Measurements from ENCODE around the gene NAV2. TPM values are rescaled to one million over a fixed set of nuclear protein-coding genes. Genes with fewer than 3 reads are reported as not detected.

Gene NAV2
- total RNA-seq, 1 experiment from 2014 or later = 63.5 TPM

- H3K36me3 Mint-ChIP-seq (ENCODE audit: insufficient read depth, unreplicated experiment) = no peaks in the 10 kb centered on the region
- H3K36me3 ChIP-seq (ENCODE audit: control insufficient read depth, insufficient read depth, low read length) = no peaks in the 10 kb centered on the region
- H3K4me1 Mint-ChIP-seq (ENCODE audit: low read depth, unreplicated experiment) = no peaks in the 10 kb centered on the region
- H3K4me3 ChIP-seq (ENCODE audit: low read depth, low read length) = no peak overlapping the region
- no peak overlapping the region for H3K27ac Mint-ChIP-seq (ENCODE audit: unreplicated experiment)
- intact Hi-C loops (cut with micrococcal nuclease; ENCODE audit: unreplicated experiment) = no loop called here
- H3K27me3 Mint-ChIP-seq (ENCODE audit: insufficient read depth, unreplicated experiment) = peaks cover 4% of the 10 kb centered on the region
- H3K4me1 ChIP-seq = peaks cover 14% of the 10 kb centered on the region
- H3K9me3 ChIP-seq = no peaks in the 10 kb centered on the region
- DNase-seq = no peak
- no peak for TF ChIP-seq CTCF (IDR thresholded peaks at IDR 0.05; ENCODE audit: insufficient read depth in 1 of 2, low read depth in 1 of 2, low read length in 1 of 2, severe bottlenecking in 1 of 2, unreplicated experiment in 1 of 2)
- no peaks in the 10 kb centered on the region for H3K9me3 Mint-ChIP-seq (ENCODE audit: unreplicated experiment)
- ChIA-PET POLR2A (interaction anchor here (0.6 kb wide), 1 partner anchor 8 kb away, joined by 5 read pairs; no protein-coding TSS in a partner anchor), CTCF (no interaction called here)
- no peak overlapping the region for H3K4me3 Mint-ChIP-seq (ENCODE audit: unreplicated experiment)
- no peaks in the 10 kb centered on the region for H3K27me3 ChIP-seq (replicated peaks; ENCODE audit: control insufficient read depth, insufficient read depth, low read length)
- no TSS peak for BruUV-seq (replicated peaks)
Measured at GRCh38 chr11:19768815-19769214, 56.2 kb downstream of the NAV2 start.

DNA sequence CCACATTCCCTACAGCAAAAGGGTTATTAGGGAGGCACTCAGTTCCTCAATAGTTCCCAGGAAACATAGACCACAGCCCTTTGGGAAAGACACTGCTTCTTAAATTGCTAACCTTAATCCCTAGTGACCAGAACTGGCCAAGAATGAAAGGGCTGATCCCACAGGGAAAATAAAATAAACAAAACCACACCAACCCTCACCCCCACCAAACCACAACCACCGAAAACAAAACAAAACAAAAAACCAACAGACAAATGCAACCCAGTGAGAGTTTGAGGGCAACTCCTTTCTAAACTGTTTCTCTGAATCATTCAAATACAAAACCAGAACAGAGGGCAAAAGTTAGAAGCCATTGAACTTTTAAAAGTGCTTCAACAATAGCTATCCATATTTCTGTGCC is 57.2 kb downstream of the NAV2 start:
- H3K27me3 Mint-ChIP-seq (ENCODE audit: insufficient read depth, unreplicated experiment) = peaks cover 4% of the 10 kb centered on the region
- no TSS peak for BruUV-seq (replicated peaks)
- CTCF ChIA-PET = no interaction called here

DNA sequence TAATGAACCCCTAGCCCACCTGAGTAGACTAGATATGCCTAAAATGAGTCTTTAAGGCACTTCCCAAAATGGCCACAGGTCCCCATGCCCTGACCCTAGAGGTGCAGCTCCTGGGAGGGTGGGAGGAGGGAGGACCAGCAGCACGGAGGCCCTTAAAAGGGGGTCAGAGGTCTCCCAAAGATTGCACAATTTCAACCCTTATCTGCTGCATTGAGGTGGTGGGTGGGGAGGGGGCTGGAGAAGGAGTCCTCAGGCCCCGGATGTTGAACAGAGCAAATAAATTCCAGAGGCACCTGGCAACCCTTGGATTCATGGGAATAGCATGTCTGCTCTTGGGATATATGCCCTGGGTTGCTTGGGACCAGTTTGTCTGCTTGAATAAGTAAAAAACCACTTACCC is 57.6 kb downstream of the NAV2 start:
- Mint-ChIP-seq H3K27me3 (ENCODE audit: insufficient read depth, unreplicated experiment) (peaks cover 4% of the 10 kb centered on the region), H3K9me3 (ENCODE audit: unreplicated experiment) (no peaks in the 10 kb centered on the region), H3K36me3 (ENCODE audit: insufficient read depth, unreplicated experiment) (no peaks in the 10 kb centered on the region), H3K4me3 (ENCODE audit: unreplicated experiment) (no peak overlapping the region), H3K27ac (ENCODE audit: unreplicated experiment) (no peak overlapping the region), H3K4me1 (ENCODE audit: low read depth, unreplicated experiment) (no peaks in the 10 kb centered on the region)
- Histone ChIP-seq H3K9me3 (no peaks in the 10 kb centered on the region), H3K27me3 (replicated peaks; ENCODE audit: control insufficient read depth, insufficient read depth, low read length) (no peaks in the 10 kb centered on the region), H3K36me3 (ENCODE audit: control insufficient read depth, insufficient read depth, low read length) (no peaks in the 10 kb centered on the region), H3K4me3 (ENCODE audit: low read depth, low read length) (no peak overlapping the region), H3K4me1 (peaks cover 14% of the 10 kb centered on the region)
- no peak for TF ChIP-seq CTCF (IDR thresholded peaks at IDR 0.05; ENCODE audit: insufficient read depth in 1 of 2, low read depth in 1 of 2, low read length in 1 of 2, severe bottlenecking in 1 of 2, unreplicated experiment in 1 of 2)
- peak; percentile 49 to 64 for DNase-seq
- CTCF ChIA-PET = no interaction called here
- no TSS peak for BruUV-seq (replicated peaks)
- POLR2A ChIA-PET = no interaction called here
- intact Hi-C loops (cut with micrococcal nuclease; ENCODE audit: unreplicated experiment) = no loop called here

More for the DNA sequence above, 57.2 kb downstream of the NAV2 start:
- intact Hi-C loops (cut with micrococcal nuclease; ENCODE audit: unreplicated experiment) = no loop called here
- TF ChIP-seq CTCF (IDR thresholded peaks at IDR 0.05; ENCODE audit: insufficient read depth in 1 of 2, low read depth in 1 of 2, low read length in 1 of 2, severe bottlenecking in 1 of 2, unreplicated experiment in 1 of 2) = no peak
- Mint-ChIP-seq H3K36me3 (ENCODE audit: insufficient read depth, unreplicated experiment) (no peaks in the 10 kb centered on the region), H3K9me3 (ENCODE audit: unreplicated experiment) (no peaks in the 10 kb centered on the region), H3K4me3 (ENCODE audit: unreplicated experiment) (no peak overlapping the region), H3K4me1 (ENCODE audit: low read depth, unreplicated experiment) (no peaks in the 10 kb centered on the region), H3K27ac (ENCODE audit: unreplicated experiment) (no peak overlapping the region)
- no peaks in the 10 kb centered on the region for H3K36me3 ChIP-seq (ENCODE audit: control insufficient read depth, insufficient read depth, low read length)
- peaks cover 14% of the 10 kb centered on the region for H3K4me1 ChIP-seq
- no peaks in the 10 kb centered on the region for H3K27me3 ChIP-seq (replicated peaks; ENCODE audit: control insufficient read depth, insufficient read depth, low read length)
- H3K9me3 ChIP-seq = no peaks in the 10 kb centered on the region
- POLR2A ChIA-PET = no interaction called here
- DNase-seq = no peak
- H3K4me3 ChIP-seq (ENCODE audit: low read depth, low read length) = no peak overlapping the region
